G401.6 (cell line): ENCODE results near the gene MTA2.
"Not testable (repeated sequence)": the region's sequence is repeated elsewhere in the genome, so short reads cannot be mapped to it uniquely, and the experiment has no call there.

ENCODE experiments used
- FAIRE-seq: peaks from 2 replicates; lab custom pipeline; 2012; peaks lifted over from hg19 to GRCh38; lab: Jason Lieb, UNC

Gene MTA2

GRCh38 chr11:62566247-62566646 lies 35.4 kb downstream of the MTA2 start:
- no peak for FAIRE-seq

- FAIRE-seq, result no peak
Measured at GRCh38 chr11:62565100-62565802, 36.4 kb downstream of the MTA2 start.

DNA sequence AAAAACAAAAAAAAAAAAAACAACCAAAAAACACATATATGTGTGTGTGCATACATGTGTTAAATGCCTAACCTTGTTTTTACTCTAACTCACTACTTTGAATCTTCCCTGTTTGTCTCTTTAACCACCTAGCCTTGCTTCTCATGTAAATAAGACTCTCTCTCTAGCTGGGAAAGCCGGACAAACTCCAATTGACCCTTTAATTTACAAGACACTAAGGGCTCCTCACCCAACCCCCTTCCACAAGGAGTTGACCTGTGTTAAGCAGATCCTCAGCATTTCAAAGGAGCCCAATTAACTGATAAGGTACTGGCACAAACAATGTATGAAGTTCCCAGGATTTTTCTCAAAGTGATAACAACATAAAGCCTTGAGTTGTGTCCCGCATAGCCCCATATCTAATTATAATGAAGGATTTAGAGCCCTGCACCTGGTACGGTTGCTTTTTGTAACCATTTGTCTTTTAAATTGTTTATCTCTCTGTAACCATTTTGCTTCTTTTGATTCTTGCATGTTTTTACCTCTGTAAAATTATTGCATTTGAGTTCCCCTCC lies 39.9 kb downstream of the MTA2 start:
- FAIRE-seq, result peak; percentile 91

DNA sequence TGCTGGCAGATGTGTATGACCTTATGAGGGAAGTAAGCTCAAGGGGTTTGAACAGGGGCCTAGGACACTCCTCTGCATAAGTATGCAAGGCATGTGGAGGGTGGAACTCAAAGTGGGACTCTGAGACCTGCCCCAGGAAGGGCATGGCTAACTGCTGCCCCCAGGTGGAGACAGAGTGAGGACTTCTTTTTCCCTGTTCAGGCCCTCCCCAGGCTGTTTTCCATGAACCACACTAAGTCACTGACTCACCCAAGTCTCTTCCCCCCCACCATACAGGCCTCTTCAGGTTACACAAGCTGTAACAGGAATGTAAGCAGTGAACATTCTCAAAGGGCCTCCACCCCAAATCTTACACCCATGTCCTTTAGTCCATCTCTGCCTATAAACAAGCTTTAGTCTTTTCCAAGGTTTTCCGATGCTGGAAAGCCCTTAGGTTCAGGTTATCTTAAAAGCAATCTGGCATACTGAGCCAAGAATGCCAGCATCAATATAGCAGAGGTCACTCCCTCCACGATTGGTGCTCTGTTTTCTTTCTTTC lies 41.0 kb downstream of the MTA2 start:
- FAIRE-seq, result peak; percentile 97

GRCh38 chr11:62559626-62560025 lies 42.0 kb downstream of the MTA2 start:
- not testable (repeated sequence) for FAIRE-seq

DNA sequence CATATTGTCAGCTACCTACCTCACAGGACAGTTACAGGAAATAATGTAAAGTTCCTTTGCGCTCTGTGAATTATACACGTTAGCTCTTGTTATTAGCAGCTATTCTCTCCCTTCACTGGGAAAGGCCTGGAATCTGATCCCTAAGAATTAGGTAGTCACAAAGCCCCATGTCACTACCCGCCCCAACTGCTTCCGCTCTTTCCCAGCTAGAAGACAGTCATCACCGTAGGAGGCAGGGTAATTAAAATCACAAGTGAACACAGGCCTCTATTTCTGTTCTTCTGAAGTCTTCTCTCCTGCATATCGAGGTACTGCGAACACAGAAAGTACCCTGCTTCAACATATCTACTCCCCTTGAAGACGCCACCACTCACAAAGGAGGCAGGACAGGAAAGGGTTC lies 42.5 kb downstream of the MTA2 start:
- no peak for FAIRE-seq

- FAIRE-seq, result no peak
Measured at GRCh38 chr11:62558669-62559068, 43.0 kb downstream of the MTA2 start.

- peak; percentile 17 for FAIRE-seq
Measured at GRCh38 chr11:62556875-62557631, 44.6 kb downstream of the MTA2 start.

DNA sequence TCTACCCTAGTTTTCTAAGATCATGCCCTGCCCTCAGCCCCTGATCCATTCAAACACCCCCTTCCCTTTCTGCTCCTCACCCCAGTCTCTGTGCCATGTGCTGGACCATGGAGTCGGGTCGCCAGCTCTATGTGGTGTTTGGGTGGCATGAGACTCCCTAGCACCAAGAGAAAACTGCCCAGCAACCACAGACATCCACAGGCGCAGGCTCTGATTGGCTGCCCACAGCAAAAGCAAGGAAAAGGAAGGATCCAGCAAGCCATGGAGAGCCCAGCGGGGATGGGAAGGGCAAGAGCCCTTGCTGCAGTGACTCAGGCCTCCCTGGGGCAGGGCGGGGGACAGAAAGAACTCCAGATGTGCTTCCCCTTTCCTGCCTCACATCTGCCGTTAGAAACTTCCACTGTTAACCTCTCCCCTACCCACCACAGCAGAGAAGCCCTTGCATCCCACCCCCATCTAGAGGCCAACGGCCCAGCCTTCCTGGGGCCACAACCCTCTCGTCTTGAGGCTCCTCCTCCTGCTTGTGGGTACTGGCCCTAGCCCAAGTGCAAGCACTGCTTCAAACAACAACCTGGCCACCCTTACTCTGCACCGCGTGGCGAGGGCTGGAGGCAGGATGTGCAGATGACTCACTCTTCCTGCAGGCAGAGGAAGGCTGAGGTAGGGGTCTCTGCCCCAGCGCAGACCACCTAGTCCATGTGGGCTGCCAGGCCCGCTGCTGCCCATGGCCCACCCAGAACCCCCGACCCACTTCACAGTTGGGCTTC lies 45.4 kb downstream of the MTA2 start:
- FAIRE-seq, result peak; percentile 91

GRCh38 chr11:62555464-62556107 lies 46.1 kb downstream of the MTA2 start:
- FAIRE-seq, result no peak

GRCh38 chr11:62554387-62555167 lies 47.1 kb downstream of the MTA2 start:
- no peak for FAIRE-seq

GRCh38 chr11:62553839-62554361 lies 47.8 kb downstream of the MTA2 start:
- no peak for FAIRE-seq

- peak; percentile 84 for FAIRE-seq
Measured at GRCh38 chr11:62553080-62553838, 48.4 kb downstream of the MTA2 start.

- FAIRE-seq, result no peak
Measured at GRCh38 chr11:62552485-62553079, 49.1 kb downstream of the MTA2 start.

DNA sequence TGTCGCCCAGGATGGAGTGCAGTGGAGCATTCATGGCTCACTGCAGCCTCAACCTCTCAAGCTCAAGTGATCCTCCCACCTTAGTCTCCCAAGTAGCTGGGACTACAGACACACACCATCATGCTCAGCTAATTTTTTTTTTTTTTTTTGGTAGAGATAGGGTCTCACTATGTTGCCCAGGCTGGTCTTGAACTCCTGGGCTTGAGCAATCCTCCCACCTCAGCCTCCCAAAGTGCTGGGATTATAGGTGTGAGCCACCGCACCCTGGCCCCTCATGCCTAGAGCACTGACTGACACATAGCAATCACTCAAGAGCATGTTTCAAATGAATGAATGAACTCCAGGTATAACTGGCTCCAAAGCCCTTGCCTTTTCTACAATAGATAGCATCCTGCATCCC lies 51.2 kb downstream of the MTA2 start:
- FAIRE-seq, result not testable (repeated sequence)

GRCh38 chr11:62548545-62549335 lies 52.9 kb downstream of the MTA2 start:
- no peak for FAIRE-seq

GRCh38 chr11:62547691-62548281 lies 53.9 kb downstream of the MTA2 start:
- FAIRE-seq, result no peak

- FAIRE-seq, result peak; percentile 56
Measured at GRCh38 chr11:62546929-62547625, 54.6 kb downstream of the MTA2 start.
